ENCODE measurements around the gene LPGAT1. TPM values are rescaled to one million over a fixed set of nuclear protein-coding genes. Genes with fewer than 3 reads are reported as not detected.
A peak's percentile ranks its signal among the peaks of the same experiment; 100 is the strongest.

The LPGAT1 gene
- polyA plus RNA-seq, 1 donor, result 222 TPM

DNA sequence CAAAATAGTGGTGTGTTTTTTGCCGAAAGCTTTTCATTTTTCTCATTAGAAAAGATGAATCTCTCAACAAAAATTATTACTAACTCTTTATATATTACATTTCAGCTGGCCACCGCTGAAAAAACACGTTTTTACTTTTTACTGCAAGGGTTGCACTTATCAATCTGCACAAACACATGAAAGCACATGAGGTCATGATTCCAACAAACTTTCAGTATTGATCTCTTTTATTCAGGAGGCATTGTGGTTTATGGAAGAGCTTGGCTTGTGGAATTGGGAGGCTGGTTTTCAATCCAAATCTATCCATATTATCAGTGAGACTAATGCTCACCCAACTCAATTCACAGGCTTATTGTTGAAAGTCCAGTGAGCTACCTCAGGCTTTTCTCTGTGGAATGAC, 20.6 kb upstream of the LPGAT1 start:
- no peaks in the 10 kb centered on the region for H3K27me3 ChIP-seq (ENCODE audit: control insufficient read depth, insufficient read depth, low read length)
- no peak overlapping the region for H3K4me3 ChIP-seq (ENCODE audit: low read length)
- H3K4me1 ChIP-seq (ENCODE audit: control insufficient read depth, insufficient read depth, low read length), result no peaks in the 10 kb centered on the region
- WGBS (ENCODE audit: insufficient coverage, low lambda C conversion rate), result 41% methylated on average over 3 of the region's 3 CpGs
- no peaks in the 10 kb centered on the region for H3K36me3 ChIP-seq (ENCODE audit: control insufficient read depth, insufficient read depth, low read length)
- H3K27ac ChIP-seq (ENCODE audit: low read length), result no peak overlapping the region
- no peaks in the 10 kb centered on the region for H3K9me3 ChIP-seq (ENCODE audit: control insufficient read depth, low read depth, low read length)
- DNase-seq, result no peak

DNA sequence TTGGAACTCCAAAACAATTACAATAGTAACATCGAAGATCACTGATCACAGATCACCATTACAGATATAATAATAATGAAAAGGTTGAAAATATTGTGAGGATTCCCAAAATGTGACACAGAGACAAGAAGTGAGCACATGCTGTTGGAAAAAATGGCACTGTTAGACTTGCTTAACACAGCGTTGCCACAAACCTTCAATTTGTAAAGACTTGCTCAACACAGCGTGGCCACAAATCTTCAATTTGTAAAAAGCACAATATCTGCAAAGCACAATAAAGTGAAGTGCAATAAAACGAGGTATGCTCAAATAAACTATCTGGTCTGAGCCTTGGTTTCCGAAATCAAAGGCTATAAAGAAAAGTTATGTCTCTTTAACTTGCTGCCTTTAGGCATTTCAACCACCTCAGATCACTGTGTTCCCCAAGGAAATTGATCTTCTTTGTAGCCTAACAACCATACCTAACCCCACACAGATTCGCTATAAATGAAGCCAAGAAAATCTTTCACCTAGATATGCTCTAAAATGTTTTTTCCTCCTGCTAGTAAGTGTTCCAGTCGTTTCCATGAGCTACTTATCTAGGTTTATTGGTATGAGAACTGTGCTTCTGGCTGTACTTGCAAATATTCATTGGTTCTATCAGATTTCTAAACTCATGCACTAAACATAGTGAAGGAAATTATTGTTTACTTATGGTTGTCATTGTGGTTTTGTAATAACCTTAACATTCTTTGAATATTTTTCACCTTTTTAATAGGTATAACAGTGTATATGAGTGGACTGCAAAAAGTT, 13.1 kb upstream of the LPGAT1 start:
- 20% methylated on average over 1 of the region's 7 CpGs for WGBS (ENCODE audit: insufficient coverage, low lambda C conversion rate)
- no peaks in the 10 kb centered on the region for H3K9me3 ChIP-seq (ENCODE audit: control insufficient read depth, low read depth, low read length)
- DNase-seq, result no peak
- H3K4me1 ChIP-seq (ENCODE audit: control insufficient read depth, insufficient read depth, low read length), result peaks cover 3% of the 10 kb centered on the region
- H3K36me3 ChIP-seq (ENCODE audit: control insufficient read depth, insufficient read depth, low read length), result no peaks in the 10 kb centered on the region
- no peaks in the 10 kb centered on the region for H3K27me3 ChIP-seq (ENCODE audit: control insufficient read depth, insufficient read depth, low read length)
- H3K27ac ChIP-seq (ENCODE audit: low read length), result no peak overlapping the region
- no peak overlapping the region for H3K4me3 ChIP-seq (ENCODE audit: low read length)

DNA sequence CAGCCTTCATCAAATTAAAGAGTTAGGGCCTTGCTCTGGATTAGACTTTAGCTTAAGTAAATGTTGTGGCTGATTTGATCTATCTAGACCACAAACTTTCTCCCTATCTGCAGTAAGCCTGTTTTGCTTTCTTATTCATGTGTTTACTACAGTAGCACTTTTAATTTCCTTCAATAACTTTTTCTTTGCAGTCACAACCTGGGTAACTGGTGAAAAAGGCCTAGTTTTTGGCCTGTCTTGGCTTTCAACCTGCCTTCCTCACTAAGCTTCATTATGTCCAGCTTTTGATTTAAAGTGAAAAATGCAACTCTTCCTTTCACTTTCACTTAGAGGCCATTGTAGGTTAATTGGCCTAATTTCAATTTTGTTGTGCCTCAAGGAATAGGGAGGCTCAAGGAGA, 12.5 kb upstream of the LPGAT1 start:
- Histone ChIP-seq H3K36me3 (ENCODE audit: control insufficient read depth, insufficient read depth, low read length) (no peaks in the 10 kb centered on the region), H3K27me3 (ENCODE audit: control insufficient read depth, insufficient read depth, low read length) (no peaks in the 10 kb centered on the region), H3K4me1 (ENCODE audit: control insufficient read depth, insufficient read depth, low read length) (peaks cover 3% of the 10 kb centered on the region), H3K4me3 (ENCODE audit: low read length) (no peak overlapping the region), H3K27ac (ENCODE audit: low read length) (no peak overlapping the region), H3K9me3 (ENCODE audit: control insufficient read depth, low read depth, low read length) (no peaks in the 10 kb centered on the region)
- DNase-seq, result no peak

DNA sequence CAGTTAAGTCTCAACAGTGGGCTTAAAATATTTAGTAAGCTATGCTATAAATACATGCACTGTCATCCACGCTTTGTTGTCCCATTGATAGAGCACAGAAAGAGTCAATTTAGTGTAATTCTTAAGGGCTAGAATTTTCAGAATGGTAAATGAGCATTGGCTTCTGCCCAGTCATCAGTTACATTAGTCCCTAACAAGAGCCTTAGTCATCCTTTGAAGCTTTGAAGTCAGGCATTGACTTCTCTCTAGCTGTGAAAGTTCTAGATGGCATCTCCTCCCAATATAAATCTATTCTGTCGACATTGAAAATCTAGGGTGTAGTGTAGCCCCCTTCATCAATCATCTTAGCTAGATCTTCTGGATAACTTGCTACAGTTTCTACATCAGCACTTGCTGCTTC, 12.0 kb upstream of the LPGAT1 start:
- Histone ChIP-seq H3K36me3 (ENCODE audit: control insufficient read depth, insufficient read depth, low read length) (no peaks in the 10 kb centered on the region), H3K27me3 (ENCODE audit: control insufficient read depth, insufficient read depth, low read length) (no peaks in the 10 kb centered on the region), H3K4me1 (ENCODE audit: control insufficient read depth, insufficient read depth, low read length) (peaks cover 3% of the 10 kb centered on the region), H3K4me3 (ENCODE audit: low read length) (no peak overlapping the region), H3K27ac (ENCODE audit: low read length) (no peak overlapping the region), H3K9me3 (ENCODE audit: control insufficient read depth, low read depth, low read length) (no peaks in the 10 kb centered on the region)
- WGBS (ENCODE audit: insufficient coverage, low lambda C conversion rate), result 100% methylated on average over 1 of the region's 2 CpGs
- no peak for DNase-seq

DNA sequence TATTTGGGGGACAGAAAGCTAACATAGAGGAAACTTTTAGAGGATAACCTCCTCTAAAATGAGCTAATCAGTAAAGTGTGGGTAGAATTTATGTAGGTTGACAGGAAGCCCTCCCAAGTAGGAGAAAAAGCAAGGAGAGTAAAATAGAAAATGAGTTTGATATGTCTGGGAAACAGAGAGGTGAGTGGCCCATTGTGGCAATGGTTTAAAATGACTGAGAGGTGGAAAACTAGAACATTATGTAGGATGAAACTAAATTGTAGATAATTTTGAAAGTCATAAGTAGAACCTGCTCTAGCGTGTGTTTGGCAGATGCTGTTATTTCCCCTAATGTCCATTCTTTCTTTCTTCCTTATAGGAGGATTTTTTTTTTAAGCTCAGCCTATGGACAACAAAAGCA, 8.5 kb upstream of the LPGAT1 start:
- no peak overlapping the region for H3K4me3 ChIP-seq (ENCODE audit: low read length)
- no CpG with 5 or more reads among the region's 1 CpG for WGBS (ENCODE audit: insufficient coverage, low lambda C conversion rate)
- no peak overlapping the region for H3K27ac ChIP-seq (ENCODE audit: low read length)
- no peaks in the 10 kb centered on the region for H3K36me3 ChIP-seq (ENCODE audit: control insufficient read depth, insufficient read depth, low read length)
- H3K9me3 ChIP-seq (ENCODE audit: control insufficient read depth, low read depth, low read length), result no peaks in the 10 kb centered on the region
- no peak for DNase-seq
- H3K4me1 ChIP-seq (ENCODE audit: control insufficient read depth, insufficient read depth, low read length), result peaks cover 3% of the 10 kb centered on the region
- no peaks in the 10 kb centered on the region for H3K27me3 ChIP-seq (ENCODE audit: control insufficient read depth, insufficient read depth, low read length)

DNA sequence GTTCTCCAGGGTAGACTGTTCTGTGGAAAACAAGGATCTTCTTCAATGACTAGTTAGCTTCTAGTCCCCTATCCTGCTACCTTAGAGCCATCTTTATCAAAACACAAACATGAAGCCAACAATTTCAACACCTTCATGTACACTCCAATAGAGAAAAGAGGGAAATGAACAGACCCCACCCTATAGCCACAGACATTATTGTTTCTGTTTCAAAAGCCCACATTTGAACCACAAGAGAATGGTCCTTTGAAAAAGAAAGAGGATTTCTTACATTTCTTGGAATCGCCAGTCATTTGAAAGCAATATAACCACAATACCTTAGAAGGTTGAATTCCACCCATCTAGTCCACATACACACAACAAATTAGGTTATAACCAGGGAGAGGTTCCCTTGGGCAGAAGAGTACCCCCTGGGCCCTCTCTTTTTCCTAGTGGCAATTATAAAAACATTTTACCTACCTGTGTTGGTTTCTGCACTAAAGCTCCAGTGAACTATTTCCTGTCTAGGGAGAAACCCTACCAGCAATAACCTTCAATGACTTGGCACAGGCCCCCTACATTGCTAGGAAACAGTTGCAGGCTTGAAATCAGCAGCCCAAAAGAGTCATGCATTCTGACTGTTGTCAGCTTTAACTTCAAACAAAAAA, 2.7 kb upstream of the LPGAT1 start:
- H3K27me3 ChIP-seq (ENCODE audit: control insufficient read depth, insufficient read depth, low read length), result no peaks in the 10 kb centered on the region
- DNase-seq, result no peak
- no peaks in the 10 kb centered on the region for H3K36me3 ChIP-seq (ENCODE audit: control insufficient read depth, insufficient read depth, low read length)
- no CpG with 5 or more reads among the region's 1 CpG for WGBS (ENCODE audit: insufficient coverage, low lambda C conversion rate)
- no peak overlapping the region for H3K27ac ChIP-seq (ENCODE audit: low read length)
- peaks cover 8% of the 10 kb centered on the region for H3K4me1 ChIP-seq (ENCODE audit: control insufficient read depth, insufficient read depth, low read length)
- no peak overlapping the region for H3K4me3 ChIP-seq (ENCODE audit: low read length)
- no peaks in the 10 kb centered on the region for H3K9me3 ChIP-seq (ENCODE audit: control insufficient read depth, low read depth, low read length)

DNA sequence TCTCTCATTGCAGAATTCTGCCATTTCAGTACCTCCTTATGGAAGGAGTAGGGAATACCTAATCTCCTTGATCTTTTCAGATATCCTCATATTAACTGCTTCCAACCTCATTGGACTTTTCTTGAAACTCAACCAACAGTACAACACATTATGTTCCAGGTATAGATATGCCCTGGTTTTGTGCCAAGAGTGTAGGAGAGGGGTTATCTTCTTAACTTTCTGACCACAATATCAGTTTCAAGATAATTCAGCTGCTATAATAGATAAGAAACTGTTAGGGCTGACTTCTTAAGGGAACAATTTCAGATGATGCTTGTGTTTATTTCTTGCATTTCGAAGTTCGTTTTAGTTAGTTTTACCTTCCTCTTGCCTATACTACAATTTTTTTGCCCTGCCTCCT, 2.1 kb upstream of the LPGAT1 start:
- Histone ChIP-seq H3K36me3 (ENCODE audit: control insufficient read depth, insufficient read depth, low read length) (peaks cover 3% of the 10 kb centered on the region), H3K27me3 (ENCODE audit: control insufficient read depth, insufficient read depth, low read length) (no peaks in the 10 kb centered on the region), H3K27ac (ENCODE audit: low read length) (no peak overlapping the region), H3K9me3 (ENCODE audit: control insufficient read depth, low read depth, low read length) (no peaks in the 10 kb centered on the region), H3K4me1 (ENCODE audit: control insufficient read depth, insufficient read depth, low read length) (peaks cover 8% of the 10 kb centered on the region), H3K4me3 (ENCODE audit: low read length) (no peak overlapping the region)
- no peak for DNase-seq
- no CpG with 5 or more reads among the region's 2 CpGs for WGBS (ENCODE audit: insufficient coverage, low lambda C conversion rate)

DNA sequence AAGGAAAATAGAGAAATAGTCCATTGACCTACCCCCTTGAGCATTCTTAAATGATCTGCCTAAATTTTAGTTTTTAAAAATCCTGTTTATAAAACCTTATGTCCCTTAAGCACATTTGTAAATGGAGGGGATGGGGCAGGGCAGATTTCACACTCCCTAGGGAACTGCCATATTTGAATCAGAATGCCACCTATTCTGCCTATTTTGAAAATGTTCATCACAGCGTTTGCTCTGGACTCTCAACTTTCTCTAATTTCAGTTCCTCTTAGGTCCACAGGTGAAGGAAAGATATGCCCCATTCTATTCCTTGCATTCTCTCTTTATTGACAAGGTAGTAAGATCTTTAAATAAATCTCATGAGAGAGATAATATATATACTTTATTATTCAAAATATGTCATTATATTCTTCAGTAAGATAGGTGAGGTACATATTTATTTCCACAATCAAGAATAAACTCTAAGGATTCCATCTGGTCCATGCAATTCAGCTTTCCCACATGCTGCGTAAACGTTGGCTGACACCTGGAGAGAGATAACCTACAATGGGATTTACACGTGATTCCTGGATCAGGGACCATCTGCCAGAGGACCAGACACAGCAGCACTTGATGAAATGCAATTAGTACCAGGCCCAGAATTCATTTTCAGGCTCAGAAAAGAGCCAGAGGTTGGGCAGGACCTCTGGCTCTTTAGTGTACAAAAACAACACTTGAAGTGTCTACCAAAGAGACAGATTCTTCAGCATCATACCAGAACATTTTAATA, 1.2 kb upstream of the LPGAT1 start:
- no peak overlapping the region for H3K27ac ChIP-seq (ENCODE audit: low read length)
- peaks cover 5% of the 10 kb centered on the region for H3K36me3 ChIP-seq (ENCODE audit: control insufficient read depth, insufficient read depth, low read length)
- H3K4me1 ChIP-seq (ENCODE audit: control insufficient read depth, insufficient read depth, low read length), result peaks cover 8% of the 10 kb centered on the region
- no peak overlapping the region for H3K4me3 ChIP-seq (ENCODE audit: low read length)
- H3K9me3 ChIP-seq (ENCODE audit: control insufficient read depth, low read depth, low read length), result no peaks in the 10 kb centered on the region
- DNase-seq, result peak in 1 of 2 donors; percentile 20
- WGBS (ENCODE audit: insufficient coverage, low lambda C conversion rate), result no CpG with 5 or more reads among the region's 4 CpGs
- no peaks in the 10 kb centered on the region for H3K27me3 ChIP-seq (ENCODE audit: control insufficient read depth, insufficient read depth, low read length)

DNA sequence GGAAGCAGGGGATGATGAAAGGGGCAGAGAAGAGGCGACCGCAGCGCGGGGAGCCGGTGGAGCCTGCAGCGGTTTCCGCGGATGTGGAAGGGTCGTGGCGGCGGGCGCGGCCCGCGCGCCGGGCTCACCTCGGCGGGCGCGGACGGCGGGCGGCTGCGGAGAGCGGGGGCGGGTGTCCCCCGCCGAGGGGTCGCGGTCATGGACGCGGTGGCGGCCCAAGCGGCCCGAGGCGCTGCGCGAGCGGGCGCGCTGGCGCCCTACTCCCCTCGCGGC, 572 bp downstream of the LPGAT1 start:
- Histone ChIP-seq H3K27me3 (ENCODE audit: control insufficient read depth, insufficient read depth, low read length) (no peaks in the 10 kb centered on the region), H3K27ac (ENCODE audit: low read length) (peak overlapping the region; percentile 91), H3K9me3 (ENCODE audit: control insufficient read depth, low read depth, low read length) (no peaks in the 10 kb centered on the region), H3K36me3 (ENCODE audit: control insufficient read depth, insufficient read depth, low read length) (peaks cover 9% of the 10 kb centered on the region), H3K4me3 (ENCODE audit: low read length) (peak overlapping the region; percentile 54), H3K4me1 (ENCODE audit: control insufficient read depth, insufficient read depth, low read length) (peaks cover 8% of the 10 kb centered on the region)
- 0% methylated on average over 5 of the region's 45 CpGs for WGBS (ENCODE audit: insufficient coverage, low lambda C conversion rate)
- DNase-seq, result no peak

DNA sequence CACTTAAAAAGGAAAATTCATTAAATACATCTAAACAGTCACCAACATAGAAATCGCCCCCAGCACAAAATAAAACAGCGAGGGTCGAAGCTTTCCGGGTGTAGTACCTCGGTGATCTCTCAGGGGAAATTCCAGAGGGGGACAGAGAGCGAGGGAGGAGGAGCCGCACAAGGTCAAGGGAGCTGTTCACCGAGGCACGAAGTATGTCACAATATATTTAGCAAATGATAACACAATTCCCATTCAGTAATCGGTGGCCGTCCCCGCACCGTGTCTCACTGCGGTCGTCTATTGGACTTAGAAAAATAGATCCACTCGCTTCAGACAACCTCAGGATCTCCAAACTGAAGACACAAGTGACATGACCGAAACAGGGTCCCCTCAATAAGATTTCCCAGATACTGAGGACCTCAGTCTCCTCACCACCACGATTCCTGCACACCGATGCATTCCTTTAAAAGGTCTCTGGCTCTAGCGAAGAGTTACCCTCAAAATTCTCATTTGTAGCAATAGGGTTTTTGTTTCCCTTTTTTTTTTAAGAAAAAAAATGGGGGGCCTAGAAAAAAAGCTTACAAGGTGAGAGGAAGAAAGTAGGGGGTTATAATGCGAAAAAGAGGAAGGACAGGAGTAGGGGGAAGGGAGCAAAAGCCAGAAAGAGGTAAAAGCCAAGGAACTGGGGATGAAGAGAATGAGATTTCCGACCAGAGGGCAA, 1.1 kb downstream of the LPGAT1 start:
- Histone ChIP-seq H3K27me3 (ENCODE audit: control insufficient read depth, insufficient read depth, low read length) (no peaks in the 10 kb centered on the region), H3K9me3 (ENCODE audit: control insufficient read depth, low read depth, low read length) (no peaks in the 10 kb centered on the region), H3K4me3 (ENCODE audit: low read length) (peak overlapping the region; percentile 54), H3K4me1 (ENCODE audit: control insufficient read depth, insufficient read depth, low read length) (peaks cover 8% of the 10 kb centered on the region), H3K36me3 (ENCODE audit: control insufficient read depth, insufficient read depth, low read length) (peaks cover 9% of the 10 kb centered on the region), H3K27ac (ENCODE audit: low read length) (peak overlapping the region; percentile 91)
- peak; percentile 52 to 77 for DNase-seq
- WGBS (ENCODE audit: insufficient coverage, low lambda C conversion rate), result 0% methylated on average over 2 of the region's 22 CpGs

All from large intestine (tissue), 3 donors.